ENCODE measurements around the gene GATC.

GATC gene

GRCh38 chr12:120495731-120496412, 49.6 kb downstream of the GATC start, which contains the start of gene DYNLL1:
DYNLL1 (plus strand) TSS chr12:120496113; CDS start chr12:120496422, 309 bp downstream.
- TF ChIP-seq, protein P1, sequence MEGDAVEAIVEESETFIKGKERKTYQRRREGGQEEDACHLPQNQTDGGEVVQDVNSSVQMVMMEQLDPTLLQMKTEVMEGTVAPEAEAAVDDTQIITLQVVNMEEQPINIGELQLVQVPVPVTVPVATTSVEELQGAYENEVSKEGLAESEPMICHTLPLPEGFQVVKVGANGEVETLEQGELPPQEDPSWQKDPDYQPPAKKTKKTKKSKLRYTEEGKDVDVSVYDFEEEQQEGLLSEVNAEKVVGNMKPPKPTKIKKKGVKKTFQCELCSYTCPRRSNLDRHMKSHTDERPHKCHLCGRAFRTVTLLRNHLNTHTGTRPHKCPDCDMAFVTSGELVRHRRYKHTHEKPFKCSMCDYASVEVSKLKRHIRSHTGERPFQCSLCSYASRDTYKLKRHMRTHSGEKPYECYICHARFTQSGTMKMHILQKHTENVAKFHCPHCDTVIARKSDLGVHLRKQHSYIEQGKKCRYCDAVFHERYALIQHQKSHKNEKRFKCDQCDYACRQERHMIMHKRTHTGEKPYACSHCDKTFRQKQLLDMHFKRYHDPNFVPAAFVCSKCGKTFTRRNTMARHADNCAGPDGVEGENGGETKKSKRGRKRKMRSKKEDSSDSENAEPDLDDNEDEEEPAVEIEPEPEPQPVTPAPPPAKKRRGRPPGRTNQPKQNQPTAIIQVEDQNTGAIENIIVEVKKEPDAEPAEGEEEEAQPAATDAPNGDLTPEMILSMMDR (IDR thresholded peaks at IDR 0.05; ENCODE audit: extremely low read depth, missing control alignments), result no peak
- peak; percentile 97 for DNase-seq (ENCODE audit: low spot score)

GRCh38 chr12:120496413-120497340, 50.4 kb downstream of the GATC start:
- TF ChIP-seq, protein P1 (IDR thresholded peaks at IDR 0.05; ENCODE audit: extremely low read depth, missing control alignments), result no peak
- peak; percentile 68 for DNase-seq (ENCODE audit: low spot score)

DNA sequence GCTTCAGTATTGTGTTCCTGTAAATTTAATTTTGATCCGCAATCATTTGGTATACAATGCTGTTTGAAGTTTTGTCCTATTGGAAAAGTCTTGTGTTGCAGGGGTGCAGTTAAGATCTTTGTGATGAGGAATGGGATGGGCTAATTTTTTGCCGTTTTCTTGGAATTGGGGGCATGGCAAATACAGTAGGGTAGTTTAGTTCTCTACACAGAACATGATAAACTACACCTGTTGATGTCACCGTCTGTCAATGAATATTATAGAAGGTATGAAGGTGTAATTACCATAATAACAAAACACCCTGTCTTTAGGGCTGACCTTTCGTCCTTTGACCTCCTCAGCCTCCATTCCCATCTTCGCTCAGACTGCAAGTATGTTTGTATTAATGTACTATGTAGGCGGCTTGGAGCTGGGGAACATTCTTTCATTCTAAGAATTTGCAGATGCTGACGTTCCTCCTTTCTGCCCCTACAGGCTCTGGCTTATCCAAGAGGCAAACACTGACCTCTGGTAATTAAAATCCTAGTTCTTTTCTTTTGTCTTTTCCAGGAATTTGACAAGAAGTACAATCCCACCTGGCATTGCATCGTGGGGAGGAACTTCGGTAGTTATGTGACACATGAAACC, 51.4 kb downstream of the GATC start:
- TF ChIP-seq, protein P1 (IDR thresholded peaks at IDR 0.05; ENCODE audit: extremely low read depth, missing control alignments), result no peak
- no peak for DNase-seq (ENCODE audit: low spot score)

DNA sequence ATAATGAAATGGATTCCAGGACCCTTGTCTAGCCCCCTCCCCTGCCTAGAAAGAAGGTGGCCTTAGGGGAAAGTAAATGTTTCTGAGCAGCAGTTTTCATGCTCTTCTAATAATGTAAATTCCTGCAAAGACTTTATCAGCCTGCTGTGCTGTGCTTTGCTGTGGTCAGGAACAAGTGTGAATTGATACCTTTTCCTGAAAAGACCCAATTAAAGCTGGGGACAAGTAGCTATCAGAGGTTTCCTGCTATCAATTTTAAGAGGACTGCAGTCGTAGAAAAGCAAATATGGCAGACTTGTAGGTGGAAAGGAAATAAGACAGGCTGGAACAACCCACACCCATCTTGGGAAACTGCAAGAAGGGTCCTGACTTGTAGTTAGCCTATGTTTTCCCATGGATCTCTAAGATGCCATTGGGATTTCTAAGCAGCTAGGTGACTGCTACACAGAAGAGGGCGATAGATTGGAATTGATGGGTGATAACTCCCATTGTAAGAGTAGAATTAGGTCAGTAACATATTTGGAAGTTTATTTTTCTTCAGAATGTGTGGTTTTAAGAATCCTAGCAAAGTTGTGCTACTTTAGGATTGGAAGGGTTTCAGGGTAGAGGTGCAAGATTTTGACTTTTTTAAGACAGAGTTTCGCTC, 52.7 kb downstream of the GATC start:
- no peak for DNase-seq (ENCODE audit: low spot score)
- TF ChIP-seq, protein P1 (IDR thresholded peaks at IDR 0.05; ENCODE audit: extremely low read depth, missing control alignments), result no peak

DNA sequence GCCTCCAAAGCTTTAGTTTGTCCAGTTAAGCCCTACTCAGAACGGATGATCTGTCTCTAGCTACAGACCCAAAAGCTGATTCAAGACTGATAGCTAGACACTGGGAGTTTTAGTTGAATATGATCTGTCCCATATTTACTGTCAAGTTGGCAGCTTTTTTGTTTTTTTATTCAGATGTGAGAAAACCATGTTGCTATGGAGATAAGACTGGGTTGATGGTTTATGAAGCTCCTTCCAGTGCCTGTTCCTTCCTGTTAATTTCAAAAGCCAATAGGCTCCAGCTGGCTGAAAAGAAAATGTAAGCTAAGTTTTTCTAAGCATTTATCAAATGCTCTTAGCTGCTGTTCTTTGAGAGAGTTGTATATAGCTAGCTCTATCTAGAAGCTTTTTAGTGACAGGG, 54.3 kb downstream of the GATC start:
- TF ChIP-seq, protein P1 (IDR thresholded peaks at IDR 0.05; ENCODE audit: extremely low read depth, missing control alignments), result no peak
- DNase-seq (ENCODE audit: low spot score), result no peak

DNA sequence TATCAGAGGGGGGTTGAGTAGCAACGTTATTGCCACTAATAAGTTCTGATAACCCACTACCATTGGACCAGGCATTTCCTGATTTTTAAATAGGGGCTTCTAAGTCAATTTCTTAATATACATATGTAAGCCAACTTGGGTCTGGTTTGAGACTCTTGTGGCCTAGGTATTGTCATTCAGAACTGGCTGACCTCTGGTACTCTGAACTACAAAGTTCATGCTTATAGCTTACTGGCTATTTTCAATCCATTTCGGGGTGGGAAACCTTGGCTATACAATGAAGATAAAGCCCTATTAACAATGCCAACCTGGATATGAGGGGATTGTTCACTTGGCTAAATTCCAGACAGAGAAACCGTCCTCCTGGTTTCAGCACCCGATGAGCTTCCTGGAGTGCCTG, 58.3 kb downstream of the GATC start:
- no peak for DNase-seq (ENCODE audit: low spot score)
- TF ChIP-seq, protein P1 (IDR thresholded peaks at IDR 0.05; ENCODE audit: extremely low read depth, missing control alignments), result no peak

Measured in GM20000 (cell line).